Neural crest cell (in vitro differentiated cells): ENCODE measurements around the gene NDUFB3. TPM values are rescaled to one million over a fixed set of nuclear protein-coding genes. Genes with fewer than 3 reads are reported as not detected.

Source experiments
- DNase-seq: peaks from one replicate; pipeline ENCODE4 v3.0.0; 2021; ENCODE audit warnings: low read depth, mixed read lengths, low spot score
- H3K27ac Mint-ChIP-seq: one replicate; pipeline ENCODE4 v1.8.0; 2021; ENCODE audit warnings: mild to moderate bottlenecking, mixed read lengths; ENCODE audit not compliant: unreplicated experiment
- H3K27me3 Mint-ChIP-seq: 2 replicates; pipeline ENCODE4 v1.8.0; 2021; ENCODE audit warnings: low read depth, mild to moderate bottlenecking, mixed read lengths
- H3K36me3 Mint-ChIP-seq: 2 replicates; pipeline ENCODE4 v1.8.0; 2021; ENCODE audit warnings: low read depth, mild to moderate bottlenecking, mixed read lengths
- H3K4me1 Mint-ChIP-seq: 2 replicates; pipeline ENCODE4 v1.8.0; 2021; ENCODE audit warnings: mixed read lengths
- H3K4me3 Mint-ChIP-seq: one replicate; pipeline ENCODE4 v1.8.0; 2021; ENCODE audit warnings: mild to moderate bottlenecking, mixed read lengths
- H3K9me3 Mint-ChIP-seq: 2 replicates; pipeline ENCODE4 v1.8.0; 2021; ENCODE audit warnings: mixed read lengths
- total RNA-seq: library from RNA; stranded (reverse); gene quantifications from 2 replicates; pipeline ENCODE4 v1.2.1, GENCODE V29; 2021
- TF ChIP-seq, protein P1 (sequence below): fragments of 200-600 bp; sonication (generic); conservative IDR thresholded peaks from 2 replicates; pipeline ENCODE4 v1.5.0; 2021; ENCODE audit warnings: antibody characterized with exemption, mild to moderate bottlenecking

NDUFB3 gene
- total RNA-seq, 1 donor from 2014 or later, result 87.1 TPM

DNA sequence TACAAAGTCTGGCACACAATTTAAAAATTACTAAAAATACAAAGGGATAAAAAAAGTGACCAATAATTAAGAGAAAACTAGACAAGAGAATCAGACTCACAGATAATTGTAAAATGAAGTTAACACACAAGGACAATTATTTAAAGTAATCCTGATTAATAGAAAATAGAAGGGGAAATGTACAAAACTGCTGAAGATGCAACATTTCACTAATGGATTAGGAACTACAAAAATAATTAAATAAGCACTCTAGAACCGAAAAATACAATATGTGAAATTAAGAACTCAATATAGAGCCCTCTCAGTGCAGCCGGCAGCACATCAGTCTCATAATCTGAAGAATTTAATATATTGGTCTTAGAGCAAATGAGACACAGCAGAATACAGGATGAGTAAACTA, 24.9 kb upstream of the NDUFB3 start:
- no peak overlapping the region for H3K4me3 Mint-ChIP-seq
- peaks cover 12% of the 10 kb centered on the region for H3K36me3 Mint-ChIP-seq
- H3K4me1 Mint-ChIP-seq, result no peaks in the 10 kb centered on the region
- no peaks in the 10 kb centered on the region for H3K9me3 Mint-ChIP-seq
- TF ChIP-seq, protein P1, sequence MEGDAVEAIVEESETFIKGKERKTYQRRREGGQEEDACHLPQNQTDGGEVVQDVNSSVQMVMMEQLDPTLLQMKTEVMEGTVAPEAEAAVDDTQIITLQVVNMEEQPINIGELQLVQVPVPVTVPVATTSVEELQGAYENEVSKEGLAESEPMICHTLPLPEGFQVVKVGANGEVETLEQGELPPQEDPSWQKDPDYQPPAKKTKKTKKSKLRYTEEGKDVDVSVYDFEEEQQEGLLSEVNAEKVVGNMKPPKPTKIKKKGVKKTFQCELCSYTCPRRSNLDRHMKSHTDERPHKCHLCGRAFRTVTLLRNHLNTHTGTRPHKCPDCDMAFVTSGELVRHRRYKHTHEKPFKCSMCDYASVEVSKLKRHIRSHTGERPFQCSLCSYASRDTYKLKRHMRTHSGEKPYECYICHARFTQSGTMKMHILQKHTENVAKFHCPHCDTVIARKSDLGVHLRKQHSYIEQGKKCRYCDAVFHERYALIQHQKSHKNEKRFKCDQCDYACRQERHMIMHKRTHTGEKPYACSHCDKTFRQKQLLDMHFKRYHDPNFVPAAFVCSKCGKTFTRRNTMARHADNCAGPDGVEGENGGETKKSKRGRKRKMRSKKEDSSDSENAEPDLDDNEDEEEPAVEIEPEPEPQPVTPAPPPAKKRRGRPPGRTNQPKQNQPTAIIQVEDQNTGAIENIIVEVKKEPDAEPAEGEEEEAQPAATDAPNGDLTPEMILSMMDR, result no peak
- DNase-seq, result no peak
- H3K27ac Mint-ChIP-seq, result no peak overlapping the region
- no peaks in the 10 kb centered on the region for H3K27me3 Mint-ChIP-seq

DNA sequence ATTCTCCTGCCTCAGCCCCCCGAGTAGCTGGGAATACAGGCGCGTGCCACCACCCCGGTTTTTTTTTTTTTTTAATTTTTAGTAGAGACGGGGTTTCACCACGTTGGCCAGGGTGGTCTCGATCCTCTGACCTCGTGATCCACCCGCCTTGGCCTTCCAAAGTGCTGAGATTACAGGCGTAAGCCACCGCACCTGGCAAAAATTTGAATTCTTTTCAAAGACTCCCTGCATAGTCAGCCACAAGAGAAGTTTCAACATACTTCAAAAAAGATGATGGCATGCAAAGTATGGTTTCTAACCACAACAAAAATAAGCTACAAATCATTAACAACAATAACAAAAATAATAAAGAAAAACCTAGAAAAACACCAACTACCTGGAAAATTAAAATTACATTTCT, 22.3 kb upstream of the NDUFB3 start:
- peaks cover 8% of the 10 kb centered on the region for H3K36me3 Mint-ChIP-seq
- H3K9me3 Mint-ChIP-seq, result no peaks in the 10 kb centered on the region
- DNase-seq, result no peak
- H3K4me1 Mint-ChIP-seq, result no peaks in the 10 kb centered on the region
- TF ChIP-seq, protein P1, result no peak
- no peak overlapping the region for H3K27ac Mint-ChIP-seq
- no peaks in the 10 kb centered on the region for H3K27me3 Mint-ChIP-seq
- H3K4me3 Mint-ChIP-seq, result no peak overlapping the region

DNA sequence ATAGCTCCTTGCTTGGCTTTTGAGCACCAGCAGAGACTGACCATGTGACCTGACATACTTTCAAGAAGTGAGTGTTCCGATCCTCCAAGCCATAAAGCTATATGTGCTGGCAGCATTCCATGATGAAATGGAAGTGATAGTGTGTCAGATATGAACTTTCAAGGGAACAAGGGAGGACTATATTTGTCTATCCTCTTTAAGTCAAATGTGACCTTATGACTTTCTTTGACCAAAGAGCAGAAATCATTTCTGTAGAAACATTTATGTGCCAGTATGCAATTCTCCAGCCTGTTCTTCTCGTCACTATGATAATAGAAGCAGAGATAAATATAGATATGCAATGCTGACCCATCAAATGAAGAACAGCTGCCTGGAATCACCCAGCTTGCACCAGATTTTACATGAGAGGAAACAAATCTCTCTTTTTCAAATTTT, 14.7 kb upstream of the NDUFB3 start:
- Mint-ChIP-seq H3K4me3 (no peak overlapping the region), H3K36me3 (peaks cover 3% of the 10 kb centered on the region), H3K27me3 (no peaks in the 10 kb centered on the region), H3K27ac (no peak overlapping the region), H3K9me3 (no peaks in the 10 kb centered on the region), H3K4me1 (no peaks in the 10 kb centered on the region)
- DNase-seq, result no peak
- TF ChIP-seq, protein P1, result no peak

DNA sequence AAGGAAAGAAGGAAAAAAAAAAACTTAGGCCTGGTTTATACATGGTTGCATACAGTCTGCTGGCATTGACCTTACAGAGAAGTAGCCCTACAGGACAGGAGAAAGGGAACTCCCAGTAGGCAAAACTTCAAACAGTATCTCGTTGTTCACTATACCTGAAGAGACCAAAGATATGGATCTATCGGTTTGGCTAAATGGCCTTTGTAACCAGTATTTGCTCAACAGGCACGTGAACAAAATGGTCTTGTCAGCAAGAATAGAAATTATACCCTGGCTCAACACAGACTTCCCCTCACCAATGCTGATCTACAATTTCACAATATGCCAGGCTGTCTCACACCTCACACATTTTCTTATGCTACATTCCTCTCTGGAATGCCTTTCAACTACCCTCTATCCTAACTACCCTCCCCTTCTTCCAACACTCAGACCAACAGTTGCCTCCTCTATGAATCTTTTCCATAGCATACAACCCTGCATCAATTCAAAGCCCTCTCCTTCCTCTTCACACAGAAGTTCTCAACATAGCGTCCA, 14.0 kb upstream of the NDUFB3 start:
- Mint-ChIP-seq H3K36me3 (peaks cover under 1% of the 10 kb centered on the region), H3K4me1 (no peaks in the 10 kb centered on the region), H3K27ac (no peak overlapping the region), H3K9me3 (no peaks in the 10 kb centered on the region), H3K27me3 (no peaks in the 10 kb centered on the region), H3K4me3 (no peak overlapping the region)
- DNase-seq, result no peak
- TF ChIP-seq, protein P1, result no peak

DNA sequence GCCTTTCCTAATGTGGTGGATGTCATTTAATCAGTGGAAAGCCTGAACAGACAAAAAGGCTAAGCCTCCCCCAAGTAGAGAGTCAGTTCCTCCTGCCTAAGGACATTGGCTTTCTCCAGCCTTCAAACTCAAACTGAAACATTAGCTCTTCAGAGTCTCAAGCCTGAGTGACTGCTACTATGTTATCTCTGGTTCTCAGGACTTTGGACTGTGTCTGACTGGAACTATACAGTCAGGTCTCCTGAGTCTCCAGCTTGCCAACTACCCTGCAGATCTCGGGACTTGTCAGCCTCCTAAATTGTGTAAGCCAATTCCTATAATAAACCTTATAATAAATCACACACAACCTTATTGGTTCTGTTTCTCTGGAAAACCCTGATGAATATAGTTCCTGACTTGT, 12.9 kb upstream of the NDUFB3 start:
- H3K36me3 Mint-ChIP-seq, result no peaks in the 10 kb centered on the region

More for the DNA sequence above, 12.9 kb upstream of the NDUFB3 start:
- TF ChIP-seq, protein P1, result no peak
- no peak overlapping the region for H3K4me3 Mint-ChIP-seq
- H3K9me3 Mint-ChIP-seq, result no peaks in the 10 kb centered on the region
- no peaks in the 10 kb centered on the region for H3K27me3 Mint-ChIP-seq
- no peaks in the 10 kb centered on the region for H3K4me1 Mint-ChIP-seq
- H3K27ac Mint-ChIP-seq, result no peak overlapping the region
- no peak for DNase-seq
